ENCODE results near the gene HIVEP3.

- no peak for TF ChIP-seq POLR2A (IDR thresholded peaks at IDR 0.05)
- TF ChIP-seq CTCF (IDR thresholded peaks at IDR 0.05), result no peak
Observed at GRCh38 chr1:41479000-41479807, 439.5 kb downstream of the HIVEP3 start.

All from body of pancreas (tissue), 4 donors.